GM23248 (cell line): ENCODE data around the gene PIEZO2.

Experiments
- EZH2 ChIP-seq: fragments of 200-600 bp; sonication (generic); IDR thresholded peaks from 2 replicates; pipeline ENCODE4 v1.6.1; 2018; ENCODE audit warnings: antibody characterized with exemption, mild to moderate bottlenecking; ENCODE audit not compliant: insufficient read depth, poor library complexity, severe bottlenecking
- EZH2phosphoT487 ChIP-seq: fragments of 200-600 bp; sonication (generic); IDR thresholded peaks from 2 replicates; pipeline ENCODE4 v1.6.1; 2018; ENCODE audit warnings: antibody characterized with exemption, moderate library complexity, mild to moderate bottlenecking, low read depth; ENCODE audit not compliant: insufficient read depth

- TF ChIP-seq EZH2phosphoT487 (no peak), EZH2 (no peak)
Measured at GRCh38 chr18:11096839-11097750, 52.3 kb downstream of the PIEZO2 start.
